IMR-90 (cell line): ENCODE measurements around the gene CNTN4. TPM values are rescaled to one million over a fixed set of nuclear protein-coding genes. Genes with fewer than 3 reads are reported as not detected.

Experiments
- ATAC-seq: fragments of 200-7000 bp; cut with Tn5 transposase; 2 replicates; pipeline ENCODE4 v1.9.1; 2020; ENCODE audit warnings: low read depth, mild to moderate bottlenecking, moderate library complexity
- BruUV-seq: library from RNA; stranded (reverse); fragments of 400-500 nt; replicated peaks from 2 replicates; lab custom pipeline; 2021; lab: Mats Ljungman, UMichigan
- CTCF ChIA-PET: fragments of 300-600 bp; formaldehyde crosslinking; extraction: SDS; loops from one replicate; lab custom pipeline; 2021; ENCODE audit warnings: antibody characterized with exemption; lab: Yijun Ruan, JAX
- POLR2A ChIA-PET: fragments of 300-600 bp; sonication (Branson Sonifier 250); formaldehyde crosslinking; loops from one replicate; lab custom pipeline; 2022; ENCODE audit warnings: antibody characterized with exemption; ENCODE audit not compliant: unreplicated experiment; lab: Charles Lee
- DNase-seq: peaks from one replicate; pipeline ENCODE4 v3.0.0; 2013
- H2AFZ ChIP-seq: replicated peaks from 2 replicates; pipeline ENCODE3; 2013; ENCODE audit warnings: low read length, mild to moderate bottlenecking; ENCODE audit not compliant: poor library complexity
- H2AK5ac ChIP-seq: 2 replicates; pipeline ENCODE4 v1.6.1; 2013; ENCODE audit warnings: low read depth, low read length, inconsistent platforms
- H2AK9ac ChIP-seq: replicated peaks from 2 replicates; pipeline ENCODE3; 2013; ENCODE audit warnings: mild to moderate bottlenecking, low read depth, low read length, moderate library complexity; ENCODE audit not compliant: poor library complexity
- H2BK120ac ChIP-seq: 2 replicates; pipeline ENCODE4 v1.6.1; 2013; ENCODE audit warnings: low read depth, low read length, inconsistent platforms
- H2BK15ac ChIP-seq: 3 replicates; pipeline ENCODE4 v1.6.1; 2013; ENCODE audit warnings: low read depth, low read length, inconsistent platforms
- H2BK20ac ChIP-seq: 2 replicates; pipeline ENCODE4 v1.6.1; 2013; ENCODE audit warnings: low read depth, mild to moderate bottlenecking, inconsistent platforms, low read length, moderate library complexity
- H2BK5ac ChIP-seq: 2 replicates; pipeline ENCODE4 v1.6.1; 2013; ENCODE audit warnings: mild to moderate bottlenecking, low read depth, low read length, inconsistent platforms; ENCODE audit not compliant: poor library complexity, severe bottlenecking
- H3K14ac ChIP-seq: replicated peaks from 2 replicates; pipeline ENCODE4 v1.6.1; 2013; ENCODE audit warnings: low read depth, low read length, inconsistent platforms
- H3K18ac ChIP-seq: 2 replicates; pipeline ENCODE4 v1.6.1; 2013; ENCODE audit warnings: low read depth, low read length, control low read depth
- H3K23ac ChIP-seq: 2 replicates; pipeline ENCODE4 v1.6.1; 2013; ENCODE audit warnings: low read depth, low read length, inconsistent platforms
- H3K27ac ChIP-seq: 2 replicates; pipeline ENCODE4 v1.5.1; 2013; ENCODE audit warnings: mild to moderate bottlenecking, control low read depth, low read length; ENCODE audit not compliant: insufficient read depth
- H3K27me3 ChIP-seq: 2 replicates; pipeline ENCODE4 v1.6.1; 2013; ENCODE audit warnings: low read length; ENCODE audit not compliant: control insufficient read depth, insufficient read depth
- H3K36me3 ChIP-seq: 2 replicates; pipeline ENCODE4 v1.6.1; 2013; ENCODE audit warnings: low read length, mixed read lengths; ENCODE audit not compliant: control insufficient read depth, insufficient read depth
- H3K4ac ChIP-seq: 2 replicates; pipeline ENCODE4 v1.6.1; 2013; ENCODE audit warnings: low read depth, low read length, inconsistent platforms
- H3K4me1 ChIP-seq: 2 replicates; pipeline ENCODE4 v1.6.1; 2013; ENCODE audit warnings: low read length, mixed read lengths; ENCODE audit not compliant: control insufficient read depth, insufficient read depth
- H3K4me2 ChIP-seq: 2 replicates; pipeline ENCODE4 v1.6.1; 2013; ENCODE audit warnings: low read depth, mild to moderate bottlenecking, control low read depth, low read length, moderate library complexity
- H3K4me3 ChIP-seq: 2 replicates; pipeline ENCODE4 v1.5.1; 2013; ENCODE audit warnings: low read depth, mild to moderate bottlenecking, control low read depth, low read length, moderate library complexity; ENCODE audit not compliant: insufficient read depth
- H3K56ac ChIP-seq: 2 replicates; pipeline ENCODE4 v1.6.1; 2013; ENCODE audit warnings: low read length, inconsistent platforms; ENCODE audit not compliant: insufficient read depth; ENCODE audit errors: extremely low read depth
- H3K79me1 ChIP-seq, 2 experiments: 2 replicates each; pipeline ENCODE4 v1.6.1; 2013; ENCODE audit warnings: low read length in 2 of 2, inconsistent platforms in 1 of 2, low read depth in 1 of 2
- H3K9ac ChIP-seq: 2 replicates; pipeline ENCODE4 v1.6.1; 2013; ENCODE audit warnings: low read depth, low read length, control low read depth
- H3K9me1 ChIP-seq: 2 replicates; pipeline ENCODE4 v1.6.1; 2013; ENCODE audit warnings: low read length, inconsistent platforms; ENCODE audit not compliant: insufficient read depth
- H3K9me3 ChIP-seq: 2 replicates; pipeline ENCODE4 v1.6.1; 2013; ENCODE audit warnings: low read length; ENCODE audit not compliant: control insufficient read depth, insufficient read depth
- H4K20me1 ChIP-seq: 2 replicates; pipeline ENCODE4 v1.6.1; 2013; ENCODE audit warnings: low read length, inconsistent platforms; ENCODE audit not compliant: insufficient read depth
- H4K5ac ChIP-seq: 2 replicates; pipeline ENCODE4 v1.6.1; 2013; ENCODE audit warnings: mild to moderate bottlenecking, low read depth, low read length, control low read depth
- H4K8ac ChIP-seq, 2 experiments: 2 replicates each; pipeline ENCODE4 v1.6.1; 2013; ENCODE audit warnings: low read depth in 2 of 2, low read length in 2 of 2, control low read depth in 1 of 2, inconsistent platforms in 1 of 2
- H4K91ac ChIP-seq: 2 replicates; pipeline ENCODE4 v1.6.1; 2013; ENCODE audit warnings: low read depth, low read length, inconsistent platforms; ENCODE audit not compliant: insufficient read depth
- CEBPB ChIP-seq: IDR thresholded peaks from 2 replicates; pipeline ENCODE4 v1.6.1; 2012; ENCODE audit warnings: low read depth, low read length, improper control_type of control experiment
- MXI1 ChIP-seq: IDR thresholded peaks from 2 replicates; pipeline ENCODE4 v1.6.1; 2012; ENCODE audit warnings: low read depth, mild to moderate bottlenecking, low read length, moderate library complexity, borderline replicate concordance
- WGBS, 2 experiments: methylation state at CpG; one replicate each; pipeline versions ENCODE4 v1.1.5 to v1.1.7; 2013; ENCODE audit warnings: missing lambda C conversion rate in 2 of 2; ENCODE audit not compliant: insufficient read length in 1 of 2; ENCODE audit errors: extremely low coverage in 2 of 2; 5-methylcytosine and 5-hydroxymethylcytosine counted together
- dilution Hi-C: fragments of 300-500 bp; cut with HindIII; formaldehyde crosslinking; loops from one replicate; pipeline ENCODE4 v1.14.3; 2018; ENCODE audit warnings: low sequenced_read_pairs; ENCODE audit not compliant: unreplicated experiment
- in situ Hi-C: fragments of 300-500 bp; cut with MboI; formaldehyde crosslinking; loops from 3 replicates; pipeline ENCODE4 v1.14.3; 2019; ENCODE audit warnings: low sequenced_read_pairs, inconsistent platforms, mixed read lengths
- intact Hi-C: fragments of 100-400 bp; cut with micrococcal nuclease; formaldehyde crosslinking; loops from 2 replicates; pipeline ENCODE4 v1.10.0; 2022
- polyA plus RNA-seq, 3 experiments: library from polyadenylated mRNA; depleted of rRNA; stranded (reverse); fragments of >200 nt; gene quantifications; 2 replicates each; pipeline ENCODE4 v1.2.3, GENCODE V29; 2012; ENCODE audit warnings: low replicate concordance in 1 of 3
- total RNA-seq: library from RNA; depleted of rRNA; stranded (reverse); fragments of >200 nt; gene quantifications from 2 replicates; pipeline ENCODE4 v1.2.3, GENCODE V29; 2012

The CNTN4 gene
- total and polyA plus RNA-seq, 2 of the 4 experiments (the other 2 are of a cell fraction) = under 0.01 TPM; not detected in 1

- Histone ChIP-seq H3K9ac (no peak overlapping the region), H3K9me1 (no peaks in the 10 kb centered on the region), H2BK5ac (no peak overlapping the region), H3K23ac (no peak overlapping the region), H2BK120ac (no peak overlapping the region), H2BK20ac (no peak overlapping the region), H2AK9ac (no peak overlapping the region), H3K27me3 (no peaks in the 10 kb centered on the region), H3K4me2 (no peak overlapping the region), H4K91ac (no peak overlapping the region), H3K14ac (no peak overlapping the region), H3K79me1 (no peaks in the 10 kb centered on the region), H3K36me3 (no peaks in the 10 kb centered on the region), H2AFZ (no peak overlapping the region), H3K9me3 (peaks cover 4% of the 10 kb centered on the region), H3K27ac (no peak overlapping the region), H4K8ac (no peak overlapping the region), H2BK15ac (no peak overlapping the region), H2AK5ac (no peak overlapping the region), H4K5ac (no peak overlapping the region), H3K4me1 (no peaks in the 10 kb centered on the region), H3K56ac (no peak overlapping the region), H3K4me3 (no peak overlapping the region), H3K18ac (no peak overlapping the region), H3K4ac (no peak overlapping the region), H4K20me1 (no peaks in the 10 kb centered on the region)
- ChIA-PET CTCF (no interaction called here), POLR2A (no interaction called here)
- WGBS, 2 experiments = no CpG with 5 or more reads among the region's 2 CpGs
- in situ Hi-C loops (no loop called here), intact Hi-C loops (no loop called here), dilution Hi-C loops (no loop called here)
- TF ChIP-seq CEBPB (peak; percentile 61), MXI1 (no peak)
- no peak for DNase-seq
- no peak for ATAC-seq
- no TSS peak for BruUV-seq
Observed at GRCh38 chr3:2360815-2361214, 262.1 kb downstream of the CNTN4 start.
